GM18909 (cell line): ENCODE data around the gene MAGI1.

ENCODE experiments used
- ATAC-seq: cut with Tn5 transposase; IDR thresholded peaks from one replicate; pipeline ENCODE4 v1.9.1; 2021; ENCODE audit warnings: mild to moderate bottlenecking; ENCODE audit not compliant: unreplicated experiment, poor library complexity

Gene MAGI1

GRCh38 chr3:65368866-65369265 lies 669.9 kb downstream of the MAGI1 start:
- ATAC-seq: no peak

GRCh38 chr3:65362688-65363087 lies 676.0 kb downstream of the MAGI1 start:
- no peak for ATAC-seq

GRCh38 chr3:65361448-65361847 lies 677.3 kb downstream of the MAGI1 start:
- ATAC-seq: no peak

GRCh38 chr3:65356331-65357248 lies 682.1 kb downstream of the MAGI1 start:
- no peak for ATAC-seq

GRCh38 chr3:65354880-65355279 lies 683.8 kb downstream of the MAGI1 start:
- ATAC-seq: no peak

GRCh38 chr3:65352951-65353350 lies 685.8 kb downstream of the MAGI1 start:
- no peak for ATAC-seq

- no peak for ATAC-seq
These were observed 687.0 kb downstream of the MAGI1 start for GRCh38 chr3:65351753-65352152.

- ATAC-seq: no peak
These were observed 687.8 kb downstream of the MAGI1 start for GRCh38 chr3:65350801-65351476.

GRCh38 chr3:65348398-65348995 lies 690.2 kb downstream of the MAGI1 start:
- ATAC-seq: no peak

GRCh38 chr3:65347166-65347565 lies 691.6 kb downstream of the MAGI1 start:
- no peak for ATAC-seq

GRCh38 chr3:65344846-65345245 lies 693.9 kb downstream of the MAGI1 start:
- ATAC-seq: no peak

- no peak for ATAC-seq
These were observed 694.3 kb downstream of the MAGI1 start for GRCh38 chr3:65344444-65344843.

- ATAC-seq: no peak
These were observed 695.0 kb downstream of the MAGI1 start for GRCh38 chr3:65343736-65344135.

- ATAC-seq: no peak
These were observed 695.7 kb downstream of the MAGI1 start for GRCh38 chr3:65343026-65343425.

GRCh38 chr3:65342084-65342683 lies 696.5 kb downstream of the MAGI1 start:
- peak; percentile 74 for ATAC-seq

GRCh38 chr3:65339192-65339740 lies 699.5 kb downstream of the MAGI1 start:
- no peak for ATAC-seq

- ATAC-seq: no peak
These were observed 700.1 kb downstream of the MAGI1 start for GRCh38 chr3:65338571-65338970.

- no peak for ATAC-seq
These were observed 703.1 kb downstream of the MAGI1 start for GRCh38 chr3:65335587-65335986.

- ATAC-seq: no peak
These were observed 704.6 kb downstream of the MAGI1 start for GRCh38 chr3:65334045-65334665.

GRCh38 chr3:65331730-65332129 lies 707.0 kb downstream of the MAGI1 start:
- no peak for ATAC-seq
